Renal pelvis (tissue), 4 donors: Measurements from ENCODE around the gene TSPAN1. TPM values are rescaled to one million over a fixed set of nuclear protein-coding genes. Genes with fewer than 3 reads are reported as not detected.
A peak's percentile ranks its signal among the peaks of the same experiment; 100 is the strongest.
"Not testable (repeated sequence)": the region's sequence is repeated elsewhere in the genome, so short reads cannot be mapped to it uniquely, and the experiment has no call there.

Experiments
- DNase-seq: peaks from one replicate; pipeline ENCODE4 v3.0.0-alpha.2; 2013
- polyA plus RNA-seq, 3 donors: library from polyadenylated mRNA; unstranded; fragments of 120-200 nt; gene quantifications; one replicate each; pipeline ENCODE4 v1.2.1, GENCODE V29; 2013; ENCODE audit not compliant: insufficient read length in 3 of 3

Gene TSPAN1
- polyA plus RNA-seq, 3 donors, result 64.2 to 90.5 (median 68.6) TPM

GRCh38 chr1:46211051-46211450, 36.2 kb downstream of the TSPAN1 start:
- DNase-seq, result no peak

- DNase-seq, result no peak
Observed at GRCh38 chr1:46215504-46215903, 40.6 kb downstream of the TSPAN1 start.

- DNase-seq, result no peak
Observed at GRCh38 chr1:46218443-46218842, 43.6 kb downstream of the TSPAN1 start.

GRCh38 chr1:46219551-46220520, 44.9 kb downstream of the TSPAN1 start:
- no peak for DNase-seq

GRCh38 chr1:46220808-46221207, 45.9 kb downstream of the TSPAN1 start:
- DNase-seq, result no peak

- DNase-seq, result no peak
Observed at GRCh38 chr1:46221749-46222148, 46.9 kb downstream of the TSPAN1 start.

GRCh38 chr1:46223055-46223454, 48.2 kb downstream of the TSPAN1 start:
- DNase-seq, result not testable (repeated sequence)

- DNase-seq, result peak; percentile 79
Observed at GRCh38 chr1:46223472-46223943, 48.6 kb downstream of the TSPAN1 start.

- DNase-seq, result no peak
Observed at GRCh38 chr1:46224966-46225365, 50.1 kb downstream of the TSPAN1 start.

GRCh38 chr1:46231231-46231630, 56.3 kb downstream of the TSPAN1 start:
- DNase-seq, result not testable (repeated sequence)

Other genes starting within 250 kb of the TSPAN1 start
- gene PIK3R3, start 42.5 kb upstream of the TSPAN1 start, polyA plus RNA-seq, result 10 to 100 TPM; 24.6 to 29.3 (median 25.0) TPM
- not detected for gene P3R3URF, start 1.4 kb downstream of the TSPAN1 start, polyA plus RNA-seq
- gene POMGNT1, start 23.3 kb downstream of the TSPAN1 start, polyA plus RNA-seq, result 100 to 1,000 TPM in 1 of 3 donors, 10 to 100 TPM in 2; 79.1 to 100 (median 86.2) TPM
- 1 to 10 TPM; 2.5 to 5.8 (median 5.2) TPM for gene LURAP1, start 28.2 kb downstream of the TSPAN1 start, polyA plus RNA-seq
- 10 to 100 TPM; 13.6 to 16.6 (median 15.3) TPM for gene RAD54L, start 72.7 kb downstream of the TSPAN1 start, polyA plus RNA-seq
- gene LRRC41, start 128.5 kb downstream of the TSPAN1 start, polyA plus RNA-seq, result 100 to 1,000 TPM in 1 of 3 donors, 10 to 100 TPM in 2; 93.2 to 111 (median 94.6) TPM
- 100 to 1,000 TPM; 345 to 472 (median 381) TPM for gene UQCRH, start 128.6 kb downstream of the TSPAN1 start, polyA plus RNA-seq
- 10 to 100 TPM; 25.5 to 33.1 (median 32.9) TPM for gene NSUN4, start 165.7 kb downstream of the TSPAN1 start, polyA plus RNA-seq
- gene FAAH, start 219.2 kb downstream of the TSPAN1 start, polyA plus RNA-seq, result 10 to 100 TPM; 26.9 to 33.1 (median 33.0) TPM